Caco-2 (cell line): ENCODE measurements around the gene EHBP1. TPM values are rescaled to one million over a fixed set of nuclear protein-coding genes. Genes with fewer than 3 reads are reported as not detected.

Source experiments
- BruUV-seq: library from RNA; stranded (reverse); fragments of 400-500 nt; replicated peaks from 2 replicates; lab custom pipeline; 2021; lab: Mats Ljungman, UMichigan
- CTCF ChIA-PET: fragments of 300-600 bp; sonication (Branson Sonifier 250); formaldehyde crosslinking; loops from one replicate; lab custom pipeline; 2022; ENCODE audit warnings: antibody characterized with exemption; lab: Charles Lee
- POLR2A ChIA-PET: fragments of 300-600 bp; sonication (Branson Sonifier 250); formaldehyde crosslinking; loops from one replicate; lab custom pipeline; 2022; ENCODE audit warnings: antibody characterized with exemption; lab: Charles Lee
- DNase-seq, 2 experiments: peaks; one replicate each; pipeline versions ENCODE4 v3.0.0 to v3.0.0-alpha.2; 2020 to 2022
- H3K27me3 ChIP-seq: replicated peaks from 2 replicates; pipeline ENCODE4 v1.6.0; 2011; ENCODE audit warnings: low read length; ENCODE audit not compliant: control insufficient read depth, insufficient read depth
- H3K36me3 ChIP-seq: 2 replicates; pipeline ENCODE4 v1.5.1; 2011; ENCODE audit warnings: low read length; ENCODE audit not compliant: control insufficient read depth, insufficient read depth
- H3K4me1 ChIP-seq: fragments of 250-450 bp; sonication (Bioruptor Pico); 2 replicates; pipeline ENCODE4 v1.5.1; 2020; ENCODE audit warnings: mild to moderate bottlenecking
- H3K4me3 ChIP-seq: 2 replicates; pipeline ENCODE4 v1.5.1; 2011; ENCODE audit warnings: low read depth, mild to moderate bottlenecking, control low read depth, low read length
- H3K9me3 ChIP-seq: fragments of 250-450 bp; sonication (Bioruptor Pico); 2 replicates; pipeline ENCODE4 v1.5.1; 2020; ENCODE audit warnings: mild to moderate bottlenecking, moderate library complexity
- H3K27ac Mint-ChIP-seq: one replicate; pipeline ENCODE4 v1.8.0; 2022; ENCODE audit warnings: mixed read lengths; ENCODE audit not compliant: unreplicated experiment
- H3K27me3 Mint-ChIP-seq: one replicate; pipeline ENCODE4 v1.8.0; 2022; ENCODE audit warnings: mixed read lengths; ENCODE audit not compliant: insufficient read depth, unreplicated experiment
- H3K36me3 Mint-ChIP-seq: one replicate; pipeline ENCODE4 v1.8.0; 2022; ENCODE audit warnings: mild to moderate bottlenecking, mixed read lengths; ENCODE audit not compliant: insufficient read depth, unreplicated experiment
- H3K4me1 Mint-ChIP-seq: one replicate; pipeline ENCODE4 v1.8.0; 2022; ENCODE audit warnings: low read depth, mixed read lengths; ENCODE audit not compliant: unreplicated experiment
- H3K4me3 Mint-ChIP-seq: one replicate; pipeline ENCODE4 v1.8.0; 2022; ENCODE audit warnings: mild to moderate bottlenecking, moderate library complexity, mixed read lengths; ENCODE audit not compliant: unreplicated experiment
- H3K9me3 Mint-ChIP-seq: one replicate; pipeline ENCODE4 v1.8.0; 2022; ENCODE audit warnings: mixed read lengths; ENCODE audit not compliant: unreplicated experiment
- CTCF ChIP-seq, 2 experiments: fragments of 200-600 bp in 1 of 2; IDR thresholded peaks; 1 replicate in 1 of 2; 2 replicates in 1 of 2; pipeline versions ENCODE4 v1.5.1 to v1.8.0; 2011 to 2022; ENCODE audit warnings: antibody characterized with exemption in 1 of 2, control low read depth in 1 of 2, inconsistent platforms in 1 of 2, low read depth in 1 of 2, low read length in 1 of 2, mild to moderate bottlenecking in 1 of 2, moderate library complexity in 1 of 2; ENCODE audit not compliant: insufficient read depth in 1 of 2, severe bottlenecking in 1 of 2, unreplicated experiment in 1 of 2
- intact Hi-C: fragments of 100-400 bp; cut with micrococcal nuclease; formaldehyde crosslinking; loops from one replicate; pipeline ENCODE4 v1.10.0; 2022; ENCODE audit not compliant: unreplicated experiment
- total RNA-seq: library from RNA; stranded (reverse); gene quantifications from 2 replicates; pipeline ENCODE4 v1.2.3, GENCODE V29; 2022

EHBP1 gene
- total RNA-seq, 1 experiment from 2014 or later, result 120 TPM

GRCh38 chr2:63051795-63052333 is 346.4 kb downstream of the EHBP1 start:
- TF ChIP-seq CTCF (IDR thresholded peaks at IDR 0.05; ENCODE audit: insufficient read depth in 1 of 2, low read depth in 1 of 2, low read length in 1 of 2, severe bottlenecking in 1 of 2, unreplicated experiment in 1 of 2), result no peak
- H3K27me3 ChIP-seq, result no peaks in the 10 kb centered on the region
- H3K4me1 Mint-ChIP-seq, result no peaks in the 10 kb centered on the region
- DNase-seq, result peak in 1 of 2 experiments; percentile 30
- H3K36me3 Mint-ChIP-seq, result peaks cover 58% of the 10 kb centered on the region
- 0 out of 2 replicates have a peak, but pooled peaks cover 3% of the 10 kb centered on the region for H3K9me3 ChIP-seq
- intact Hi-C loops, result loop anchor here (2.0 kb wide), 1 partner anchor 141 kb away; no protein-coding TSS in a partner anchor
- POLR2A ChIA-PET, result interaction anchor here (0.6 kb wide), 1 partner anchor 812 kb away, joined by 4 read pairs; no protein-coding TSS in a partner anchor
- CTCF ChIA-PET, result interaction anchor here (0.6 kb wide), 1 partner anchor 1256 kb away, joined by 3 read pairs; no protein-coding TSS in a partner anchor
- H3K27ac Mint-ChIP-seq, result peak overlapping the region; percentile 89
- no peaks in the 10 kb centered on the region for H3K4me1 ChIP-seq
- H3K4me3 ChIP-seq, result peak overlapping the region; percentile 52
- BruUV-seq, result no TSS peak
- peaks cover 6% of the 10 kb centered on the region for H3K36me3 ChIP-seq
- no peaks in the 10 kb centered on the region for H3K9me3 Mint-ChIP-seq
- H3K27me3 Mint-ChIP-seq, result no peaks in the 10 kb centered on the region
- H3K4me3 Mint-ChIP-seq, result peak overlapping the region; percentile 85

- H3K36me3 ChIP-seq, result peaks cover 6% of the 10 kb centered on the region
- 0 out of 2 replicates have a peak, but pooled peaks cover 3% of the 10 kb centered on the region for H3K9me3 ChIP-seq
- H3K27me3 ChIP-seq, result no peaks in the 10 kb centered on the region
- intact Hi-C loops, result no loop called here
- Mint-ChIP-seq H3K9me3 (no peaks in the 10 kb centered on the region), H3K4me1 (no peaks in the 10 kb centered on the region), H3K27me3 (no peaks in the 10 kb centered on the region), H3K36me3 (peaks cover 58% of the 10 kb centered on the region), H3K4me3 (peak overlapping the region; percentile 85), H3K27ac (peak overlapping the region; percentile 48)
- DNase-seq, result peak in 1 of 2 experiments; percentile 38
- no TSS peak for BruUV-seq
- CTCF ChIA-PET, result no interaction called here
- no peak overlapping the region for H3K4me3 ChIP-seq
- H3K4me1 ChIP-seq, result no peaks in the 10 kb centered on the region
- no peak for TF ChIP-seq CTCF (IDR thresholded peaks at IDR 0.05; ENCODE audit: insufficient read depth in 1 of 2, low read depth in 1 of 2, low read length in 1 of 2, severe bottlenecking in 1 of 2, unreplicated experiment in 1 of 2)
- POLR2A ChIA-PET, result no interaction called here
Observed at GRCh38 chr2:63052411-63053080, 347.0 kb downstream of the EHBP1 start.

GRCh38 chr2:63053081-63053888 is 347.8 kb downstream of the EHBP1 start:
- Histone ChIP-seq H3K27me3 (no peaks in the 10 kb centered on the region), H3K4me1 (no peaks in the 10 kb centered on the region), H3K4me3 (no peak overlapping the region), H3K36me3 (peaks cover 6% of the 10 kb centered on the region), H3K9me3 (0 out of 2 replicates have a peak, but pooled peaks cover 3% of the 10 kb centered on the region)
- peaks cover 53% of the 10 kb centered on the region for H3K36me3 Mint-ChIP-seq
- BruUV-seq, result no TSS peak
- TF ChIP-seq CTCF (IDR thresholded peaks at IDR 0.05; ENCODE audit: insufficient read depth in 1 of 2, low read depth in 1 of 2, low read length in 1 of 2, severe bottlenecking in 1 of 2, unreplicated experiment in 1 of 2), result no peak
- H3K4me1 Mint-ChIP-seq, result no peaks in the 10 kb centered on the region
- ChIA-PET CTCF (no interaction called here), POLR2A (no interaction called here)
- H3K27ac Mint-ChIP-seq, result no peak overlapping the region
- intact Hi-C loops, result no loop called here
- H3K27me3 Mint-ChIP-seq, result no peaks in the 10 kb centered on the region
- DNase-seq, result no peak
- no peaks in the 10 kb centered on the region for H3K9me3 Mint-ChIP-seq
- H3K4me3 Mint-ChIP-seq, result no peak overlapping the region
